Heart right ventricle (tissue), 16 donors: ENCODE results near the gene SEC16A. TPM values are rescaled to one million over a fixed set of nuclear protein-coding genes. Genes with fewer than 3 reads are reported as not detected.

Experiments
- ATAC-seq, 8 donors: fragments of 200-7000 bp; cut with Tn5 transposase; one replicate each; pipeline ENCODE4 v1.9.1; 2020; ENCODE audit warnings: mild to moderate bottlenecking in 8 of 8, moderate library complexity in 8 of 8, moderate number of reproducible peaks in 1 of 8
- DNase-seq, 2 donors: peaks; one replicate each; pipeline ENCODE4 v3.0.0-alpha.2; 2020
- H3K27ac ChIP-seq, 10 donors: fragments of 200-600 bp; sonication (generic) in 2 of 10; one replicate each; pipeline versions ENCODE4 v1.5.0 to v1.8.0; 2020 to 2022; ENCODE audit warnings: mild to moderate bottlenecking in 3 of 10
- H3K27me3 ChIP-seq, 7 donors: fragments of 200-600 bp; one replicate each; pipeline ENCODE4 v1.8.0; 2021 to 2022; ENCODE audit warnings: mild to moderate bottlenecking in 2 of 7
- H3K36me3 ChIP-seq, 9 donors: fragments of 200-600 bp; sonication (generic) in 1 of 9; one replicate each; pipeline versions ENCODE4 v1.5.0 to v1.8.0; 2020 to 2022; ENCODE audit warnings: mild to moderate bottlenecking in 2 of 9
- H3K4me1 ChIP-seq, 9 donors: fragments of 200-600 bp; sonication (generic) in 1 of 9; one replicate each; pipeline versions ENCODE4 v1.5.0 to v1.8.0; 2020 to 2022; ENCODE audit warnings: mild to moderate bottlenecking in 4 of 9
- H3K4me3 ChIP-seq, 10 donors: fragments of 200-600 bp; sonication (generic) in 2 of 10; one replicate each; pipeline versions ENCODE4 v1.5.0 to v1.8.0; 2020 to 2022; ENCODE audit warnings: mild to moderate bottlenecking in 7 of 10, moderate library complexity in 2 of 10
- H3K9me3 ChIP-seq, 11 donors: fragments of 200-600 bp in 10 of 11; sonication (generic) in 2 of 11; one replicate each; pipeline versions ENCODE4 v1.5.0 to v1.8.0; 2013 to 2022; ENCODE audit warnings: mild to moderate bottlenecking in 2 of 11, control low read depth in 1 of 11, moderate library complexity in 1 of 11
- WGBS, 2 donors: extraction: QIAGEN DNeasy Blood & Tissue Kit; methylation state at CpG; one replicate each; pipeline ENCODE4 v1.1.7; 2013; ENCODE audit warnings: inconsistent platforms in 1 of 2; 5-methylcytosine and 5-hydroxymethylcytosine counted together
- intact Hi-C, 10 donors: fragments of 100-400 bp; cut with DNase I; formaldehyde crosslinking; loops; one replicate each; pipeline versions ENCODE4 v1.11.1 to v1.14.2; 2022
- polyA plus RNA-seq, 2 donors: library from polyadenylated mRNA; stranded (reverse); fragments of 200-250 nt; gene quantifications; one replicate each; pipeline ENCODE4 v1.2.3, GENCODE V29; 2013
- total RNA-seq, 10 donors: library from RNA; stranded (reverse); fragmentation: NEBNext Ultra II Directional in 3 of 10; extraction: Animal tissue kit (Norgen Biotek cat#: 25700) in 3 of 10; gene quantifications; one replicate each; pipeline versions ENCODE4 v1.2.1 to v1.2.4, GENCODE V29; 2021 to 2023
- TF ChIP-seq, protein P1 (sequence below), 9 donors: fragments of 200-600 bp; sonication (generic) in 2 of 9; IDR thresholded peaks; one replicate each; pipeline versions ENCODE4 v1.5.0 to v1.8.0; 2021 to 2022; ENCODE audit warnings: antibody characterized with exemption in 9 of 9, mild to moderate bottlenecking in 5 of 9, moderate library complexity in 1 of 9
- donor health status: Arrhythmogenic right ventricular cardiomyopathy.
- donor health status: ischemic (EF 13 %, LVEDD 7.1; RV severe dilation, severe dysfunction).
- donor health status: healthy with polysubstance abuse.
- donor health status: DM: no; HTN: yes; CAD: no.
- donor health status: DM: no; HTN: no; CAD: no.
- donor health status: ischemic (EF 25% LVEDD 6.9; RV normal size, moderate dysfunction).
- donor health status: ischemic (EF 25% LVEDD 5.7; RV mildly dilated, moderate dysfunction).
- donor health status: healthy.
- donor health status: DM: yes; HTN: yes; CAD: no.
- donor health status: Ischemic cardiomyopathy.
- donor health status: ischemic (EF 35%, LVEDD 5.7; RV mildly dilated, moderate dysfunction).
- donor health status: nonischemic (EF 11% LVEDD 7.7; RV severe dilation, severe dysfunction).
- donor health status: DM: yes; HTN: yes; CAD: no.
- donor health status: PGD.
- donor health status: ischemic (EF 29% LVEDD 5.4; RV normal size, mild dysfunction).
- donor health status: nonischemic (EF 23%, LVEDD 6.1; RV moderate dilation, normal function).

The SEC16A gene
- total and polyA plus RNA-seq, 12 donors = 21.9 to 35.9 (median 28.6) TPM

DNA sequence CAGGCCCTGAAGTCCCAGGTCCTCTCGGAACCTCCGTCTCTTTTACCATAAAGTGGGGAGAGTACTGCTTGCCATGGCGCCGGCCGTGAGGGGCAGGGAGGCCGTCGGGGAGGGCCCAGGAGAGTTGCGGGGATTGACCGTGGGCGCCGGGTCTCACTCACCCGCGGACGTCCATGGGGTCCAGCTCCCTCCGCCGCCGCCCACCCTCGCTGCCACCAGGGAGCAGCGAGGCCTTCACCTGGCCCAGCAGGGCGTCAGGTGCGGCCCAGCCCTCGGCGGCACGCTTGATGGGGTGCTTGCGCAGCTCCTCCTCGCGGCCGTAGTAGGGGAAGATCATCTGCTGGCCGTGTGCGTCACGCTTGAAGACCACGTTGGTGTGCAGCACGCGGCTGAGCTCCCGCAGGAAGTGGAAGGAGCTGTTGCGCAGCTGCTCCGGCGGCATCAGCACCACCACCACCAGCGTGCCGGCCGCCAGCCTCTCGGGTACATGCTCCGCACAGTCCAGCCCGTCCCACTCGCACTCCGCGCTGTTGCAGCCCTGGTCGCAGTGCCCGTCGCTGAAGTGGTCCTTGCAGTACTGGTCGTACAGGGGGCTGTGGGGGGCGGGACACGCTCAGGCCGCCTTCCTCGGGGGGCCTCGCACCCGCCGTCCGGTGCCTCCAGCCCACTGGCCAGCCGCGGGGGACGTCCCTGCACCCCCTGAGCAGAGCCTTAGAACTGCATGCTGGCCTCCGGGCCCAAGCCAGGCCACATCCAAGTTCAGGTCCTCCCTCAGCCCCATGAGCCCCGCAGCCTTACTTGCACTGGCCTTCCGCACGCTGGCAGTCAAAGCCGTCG, 21.9 kb upstream of the SEC16A start:
- no peak overlapping the region for H3K4me3 ChIP-seq
- no peak for ATAC-seq
- H3K27me3 ChIP-seq = no peaks in the 10 kb centered on the region
- intact Hi-C loops = loop anchor here in 1 of 10 donors (5.0 kb wide), 1 partner anchor 38 kb away; no protein-coding TSS in a partner anchor
- H3K9me3 ChIP-seq = no peaks in the 10 kb centered on the region
- DNase-seq = no peak
- 93 to 94% methylated on average over 68 of the region's 68 CpGs for WGBS, 2 donors
- TF ChIP-seq, protein P1, sequence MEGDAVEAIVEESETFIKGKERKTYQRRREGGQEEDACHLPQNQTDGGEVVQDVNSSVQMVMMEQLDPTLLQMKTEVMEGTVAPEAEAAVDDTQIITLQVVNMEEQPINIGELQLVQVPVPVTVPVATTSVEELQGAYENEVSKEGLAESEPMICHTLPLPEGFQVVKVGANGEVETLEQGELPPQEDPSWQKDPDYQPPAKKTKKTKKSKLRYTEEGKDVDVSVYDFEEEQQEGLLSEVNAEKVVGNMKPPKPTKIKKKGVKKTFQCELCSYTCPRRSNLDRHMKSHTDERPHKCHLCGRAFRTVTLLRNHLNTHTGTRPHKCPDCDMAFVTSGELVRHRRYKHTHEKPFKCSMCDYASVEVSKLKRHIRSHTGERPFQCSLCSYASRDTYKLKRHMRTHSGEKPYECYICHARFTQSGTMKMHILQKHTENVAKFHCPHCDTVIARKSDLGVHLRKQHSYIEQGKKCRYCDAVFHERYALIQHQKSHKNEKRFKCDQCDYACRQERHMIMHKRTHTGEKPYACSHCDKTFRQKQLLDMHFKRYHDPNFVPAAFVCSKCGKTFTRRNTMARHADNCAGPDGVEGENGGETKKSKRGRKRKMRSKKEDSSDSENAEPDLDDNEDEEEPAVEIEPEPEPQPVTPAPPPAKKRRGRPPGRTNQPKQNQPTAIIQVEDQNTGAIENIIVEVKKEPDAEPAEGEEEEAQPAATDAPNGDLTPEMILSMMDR (IDR thresholded peaks at IDR 0.05) = no peak
- H3K27ac ChIP-seq = peak overlapping the region in 1 of 10 donors; percentile 10
- peaks cover 20 to 100% (median 93%) of the 10 kb centered on the region in 9 donors for H3K36me3 ChIP-seq
- peaks cover 0 to 17% (median 5%) of the 10 kb centered on the region in 9 donors for H3K4me1 ChIP-seq

GRCh38 chr9:136502940-136503550, 20.2 kb upstream of the SEC16A start:
- DNase-seq (no peak), ATAC-seq (no peak)
- H3K9me3 ChIP-seq = no peaks in the 10 kb centered on the region
- TF ChIP-seq, protein P1 (IDR thresholded peaks at IDR 0.05) = no peak
- intact Hi-C loops = no loop called here
- H3K27ac ChIP-seq = peak overlapping the region in 1 of 10 donors; percentile 15
- peaks cover 0 to 6% (median 0%) of the 10 kb centered on the region in 9 donors for H3K4me1 ChIP-seq
- H3K4me3 ChIP-seq = no peak overlapping the region
- H3K27me3 ChIP-seq = no peaks in the 10 kb centered on the region
- peaks cover 17 to 100% (median 94%) of the 10 kb centered on the region in 9 donors for H3K36me3 ChIP-seq
- 88 to 89% methylated on average over 33 of the region's 33 CpGs for WGBS, 2 donors

GRCh38 chr9:136502196-136502595, 19.4 kb upstream of the SEC16A start:
- H3K27ac ChIP-seq = no peak overlapping the region
- ATAC-seq (no peak), DNase-seq (no peak)
- no peaks in the 10 kb centered on the region for H3K27me3 ChIP-seq
- no peak overlapping the region for H3K4me3 ChIP-seq
- TF ChIP-seq, protein P1 (IDR thresholded peaks at IDR 0.05) = no peak
- H3K4me1 ChIP-seq = peaks cover 0 to 6% (median 0%) of the 10 kb centered on the region in 9 donors
- H3K36me3 ChIP-seq = peaks cover 17 to 100% (median 93%) of the 10 kb centered on the region in 9 donors
- 96 to 97% methylated on average over 36 to 38 of the region's 38 CpGs for WGBS, 2 donors
- H3K9me3 ChIP-seq = no peaks in the 10 kb centered on the region
- intact Hi-C loops = no loop called here

DNA sequence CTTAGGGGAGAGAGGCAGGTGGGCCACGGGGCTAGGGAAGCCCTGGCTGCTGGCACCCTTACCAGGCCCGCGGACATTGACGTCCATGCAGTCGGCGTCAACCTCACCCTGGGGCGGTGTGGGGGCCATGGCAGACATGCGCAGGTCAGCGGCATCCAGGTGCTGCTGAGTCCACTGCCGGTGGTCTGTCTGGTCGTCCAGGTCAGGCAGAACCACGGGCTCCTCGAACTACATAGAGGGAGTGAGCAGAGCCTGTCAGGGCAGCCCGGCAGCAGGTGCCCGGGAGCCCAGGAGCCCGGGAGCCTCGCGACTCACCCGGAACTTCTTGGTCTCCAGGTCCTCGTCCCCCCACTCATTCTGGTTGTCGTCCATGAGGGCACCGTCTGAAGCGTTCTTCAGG, 18.8 kb upstream of the SEC16A start:
- Histone ChIP-seq H3K27me3 (no peaks in the 10 kb centered on the region), H3K27ac (no peak overlapping the region), H3K4me3 (no peak overlapping the region), H3K4me1 (peaks cover 0 to 6% (median 0%) of the 10 kb centered on the region in 9 donors), H3K9me3 (no peaks in the 10 kb centered on the region), H3K36me3 (peaks cover 17 to 100% (median 93%) of the 10 kb centered on the region in 9 donors)
- TF ChIP-seq, protein P1 (IDR thresholded peaks at IDR 0.05) = no peak
- WGBS, 2 donors = 92 to 93% methylated on average over 23 of the region's 23 CpGs
- intact Hi-C loops = no loop called here
- DNase-seq = no peak
- ATAC-seq = no peak
